ENCODE data around the gene MYO16.
"Not testable (repeated sequence)": the region's sequence is repeated elsewhere in the genome, so short reads cannot be mapped to it uniquely, and the experiment has no call there.

The MYO16 gene

DNA sequence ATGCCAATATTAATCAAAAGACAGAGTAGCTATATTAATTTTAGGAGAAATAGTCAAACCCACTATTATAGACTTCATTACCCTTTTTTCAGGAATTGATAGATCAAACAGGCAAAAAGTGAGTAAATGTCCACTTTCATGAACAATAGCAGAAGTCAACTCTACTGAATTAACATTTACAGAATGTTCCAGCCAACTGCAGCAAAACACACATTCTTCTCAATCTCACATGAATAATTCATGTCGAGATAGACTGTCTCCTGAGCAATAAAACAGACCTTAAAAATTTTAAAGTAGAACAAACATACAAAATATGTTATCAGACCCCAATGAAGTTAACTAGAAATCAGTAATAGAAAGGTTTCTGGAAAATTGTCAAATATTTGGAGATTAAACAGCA, 118.4 kb downstream of the MYO16 start:
- no peak for DNase-seq

DNA sequence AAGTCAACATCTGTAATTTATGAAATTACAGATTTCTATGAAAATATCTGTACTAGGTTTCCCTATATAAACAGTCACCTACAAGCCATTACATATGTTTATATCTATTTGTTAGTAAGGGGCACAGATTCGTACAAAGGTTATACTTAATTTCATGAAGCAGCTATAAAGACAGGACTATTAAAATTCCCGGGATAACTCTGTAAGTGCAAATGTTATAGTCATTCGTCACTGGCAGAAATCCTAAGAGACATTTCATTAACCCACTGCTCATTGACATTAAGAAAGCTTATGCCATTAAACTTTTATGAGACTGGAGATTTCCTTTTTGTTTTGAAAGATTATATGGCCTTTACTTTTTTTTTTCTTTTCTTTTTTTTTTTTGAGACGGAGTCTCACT, 122.9 kb downstream of the MYO16 start:
- no peak for DNase-seq

DNA sequence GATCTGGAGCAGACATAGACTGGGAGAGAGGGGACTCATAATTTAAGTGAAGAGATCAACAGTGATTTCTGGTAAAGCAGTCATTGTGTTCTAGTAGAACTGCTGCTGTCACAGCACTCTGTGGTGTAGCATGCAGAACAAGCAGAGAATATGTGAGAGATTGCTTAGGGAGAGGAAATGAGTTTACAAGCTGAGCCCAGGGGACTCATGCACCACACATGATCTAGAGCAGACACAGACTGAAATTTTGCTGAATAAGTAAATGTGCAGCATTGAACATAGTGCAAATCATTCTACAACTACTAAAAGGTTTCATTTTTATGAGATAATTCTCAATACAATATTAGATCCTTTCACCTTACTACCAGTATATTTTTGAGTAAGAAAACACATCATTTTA, 125.7 kb downstream of the MYO16 start:
- DNase-seq: no peak

DNA sequence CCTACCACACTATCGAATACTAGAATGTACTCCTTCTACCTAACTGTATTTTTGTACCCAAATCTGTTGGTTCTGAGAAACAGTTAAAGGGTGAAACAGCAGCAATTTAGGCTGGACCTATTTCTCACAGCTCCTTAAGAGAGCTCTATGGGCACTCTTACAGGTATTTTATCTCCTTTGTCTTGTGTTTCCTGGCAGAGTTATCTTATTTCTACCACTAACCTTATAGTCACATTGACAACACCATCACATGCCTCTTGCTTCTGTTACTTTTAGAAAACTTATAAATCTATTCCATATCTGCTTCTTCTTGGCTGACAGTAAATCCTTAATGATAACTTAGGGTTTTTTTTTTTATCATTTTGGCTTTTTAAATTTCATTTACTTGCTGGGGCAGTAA, 130.7 kb downstream of the MYO16 start:
- no peak for DNase-seq

DNA sequence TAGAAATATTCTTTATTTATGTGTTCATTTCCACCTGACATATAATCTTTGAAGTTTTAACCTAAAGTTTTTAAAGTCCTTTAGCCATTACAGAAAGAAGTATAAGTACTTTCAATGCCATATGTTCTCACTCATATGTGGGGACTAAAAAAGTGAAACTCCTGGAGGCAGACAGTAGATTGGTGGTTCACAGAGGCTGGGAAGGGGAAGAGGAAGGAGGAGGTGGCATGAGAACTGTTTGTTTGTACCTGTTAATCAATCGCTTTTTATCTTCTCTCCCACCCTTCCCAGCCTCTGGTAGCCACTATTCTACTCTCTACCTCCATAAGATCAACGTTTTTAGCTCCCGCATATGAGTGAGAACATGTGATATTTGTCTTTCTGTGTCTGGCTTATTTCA, 131.1 kb downstream of the MYO16 start:
- DNase-seq: no peak

DNA sequence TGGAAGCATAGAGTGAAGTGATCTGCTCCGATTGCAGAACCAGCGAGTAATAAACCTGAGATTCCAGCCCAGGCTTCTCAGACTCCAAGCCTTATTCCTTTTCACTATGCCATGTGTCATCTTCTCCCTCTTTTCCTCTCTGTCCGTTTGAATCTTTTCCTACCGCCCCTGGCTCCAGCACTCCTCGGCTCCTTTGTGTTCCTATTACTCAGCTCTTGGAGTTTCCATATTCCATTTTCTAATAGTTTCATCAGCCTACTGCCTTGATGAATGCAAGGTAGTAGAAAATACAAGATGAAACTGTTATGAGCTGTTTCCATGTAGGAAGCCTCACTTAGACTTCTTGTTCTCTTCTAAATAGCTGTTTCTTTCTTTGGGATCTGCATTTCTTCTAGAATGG, 138.6 kb downstream of the MYO16 start:
- DNase-seq: no peak

DNA sequence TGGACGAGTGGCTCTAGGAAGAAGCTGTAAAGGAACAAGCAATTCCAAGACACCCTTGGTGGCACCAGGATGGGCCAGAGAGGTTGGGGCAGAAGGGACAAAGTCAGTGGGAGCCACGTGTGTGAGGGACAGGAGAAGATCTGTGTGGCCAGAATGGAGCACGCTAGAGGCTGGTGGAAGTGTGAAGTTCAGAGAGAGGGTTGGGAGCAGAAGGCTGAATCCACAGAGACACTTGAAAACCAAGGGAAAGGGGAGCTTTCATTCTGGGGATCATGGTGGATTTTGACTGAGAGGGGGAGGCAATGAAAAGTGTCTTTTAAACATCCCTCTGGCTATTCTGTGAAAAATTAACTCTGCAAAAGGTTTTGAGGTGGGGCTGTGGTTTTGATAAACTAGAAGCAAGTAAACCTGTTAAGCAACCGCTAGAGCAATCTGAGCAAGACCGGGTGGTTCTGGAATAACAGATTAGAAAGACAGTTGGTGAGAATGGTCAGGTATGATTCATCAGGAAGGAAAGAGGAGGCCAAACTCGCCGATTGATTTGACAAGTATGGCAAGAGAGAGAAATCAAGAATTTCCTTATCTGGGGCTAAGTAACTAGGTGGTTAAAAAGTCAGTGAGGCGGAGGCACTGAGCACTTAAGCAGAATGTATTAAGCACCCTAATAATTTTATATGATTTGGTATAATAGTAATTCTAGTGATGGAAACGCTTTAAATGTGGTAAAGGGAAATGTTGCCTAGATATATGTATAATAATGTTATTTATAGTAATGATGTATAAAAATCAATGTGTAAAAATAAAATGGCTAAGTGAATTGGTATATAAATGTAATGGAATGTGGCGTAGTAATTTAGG, 140.0 kb downstream of the MYO16 start:
- no peak for DNase-seq

DNA sequence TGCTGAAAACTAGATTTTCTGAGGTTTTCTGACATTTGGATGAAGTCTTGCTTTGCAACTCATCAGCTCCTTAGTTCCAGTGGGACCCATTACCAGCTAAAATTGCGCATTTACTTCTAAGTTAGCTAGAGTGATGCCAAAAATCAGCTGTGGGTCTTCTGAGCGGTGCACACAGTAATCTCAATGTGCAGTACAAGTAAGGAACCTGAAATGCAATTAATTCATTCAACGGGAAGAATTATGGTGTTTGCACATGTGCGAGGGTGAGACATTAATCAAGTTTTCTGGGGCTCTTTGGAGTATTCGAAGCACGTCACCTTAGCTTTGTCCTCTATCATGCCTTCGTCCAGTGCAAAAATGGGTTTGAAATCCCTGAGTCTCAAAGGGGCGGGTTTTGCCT, 146.2 kb downstream of the MYO16 start:
- no peak for DNase-seq

DNA sequence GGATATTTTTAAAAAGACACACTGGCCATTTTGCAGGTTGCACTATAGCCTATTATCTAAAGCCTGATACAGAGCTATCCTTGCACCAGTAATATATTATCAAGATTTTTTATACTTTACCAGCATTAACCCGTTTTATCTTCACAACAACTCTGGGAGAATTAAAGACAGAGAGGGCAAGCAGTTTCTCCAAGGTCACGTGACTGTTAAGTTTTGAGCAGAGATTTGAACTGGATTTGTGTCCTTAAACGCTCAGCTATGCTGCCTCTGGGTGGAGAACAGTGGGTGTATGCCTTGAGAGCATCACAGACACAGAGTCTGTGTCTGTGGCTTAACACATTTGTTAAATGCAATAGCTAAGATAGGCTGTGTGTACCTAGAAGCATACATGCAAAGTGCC, 147.2 kb downstream of the MYO16 start:
- DNase-seq: no peak

DNA sequence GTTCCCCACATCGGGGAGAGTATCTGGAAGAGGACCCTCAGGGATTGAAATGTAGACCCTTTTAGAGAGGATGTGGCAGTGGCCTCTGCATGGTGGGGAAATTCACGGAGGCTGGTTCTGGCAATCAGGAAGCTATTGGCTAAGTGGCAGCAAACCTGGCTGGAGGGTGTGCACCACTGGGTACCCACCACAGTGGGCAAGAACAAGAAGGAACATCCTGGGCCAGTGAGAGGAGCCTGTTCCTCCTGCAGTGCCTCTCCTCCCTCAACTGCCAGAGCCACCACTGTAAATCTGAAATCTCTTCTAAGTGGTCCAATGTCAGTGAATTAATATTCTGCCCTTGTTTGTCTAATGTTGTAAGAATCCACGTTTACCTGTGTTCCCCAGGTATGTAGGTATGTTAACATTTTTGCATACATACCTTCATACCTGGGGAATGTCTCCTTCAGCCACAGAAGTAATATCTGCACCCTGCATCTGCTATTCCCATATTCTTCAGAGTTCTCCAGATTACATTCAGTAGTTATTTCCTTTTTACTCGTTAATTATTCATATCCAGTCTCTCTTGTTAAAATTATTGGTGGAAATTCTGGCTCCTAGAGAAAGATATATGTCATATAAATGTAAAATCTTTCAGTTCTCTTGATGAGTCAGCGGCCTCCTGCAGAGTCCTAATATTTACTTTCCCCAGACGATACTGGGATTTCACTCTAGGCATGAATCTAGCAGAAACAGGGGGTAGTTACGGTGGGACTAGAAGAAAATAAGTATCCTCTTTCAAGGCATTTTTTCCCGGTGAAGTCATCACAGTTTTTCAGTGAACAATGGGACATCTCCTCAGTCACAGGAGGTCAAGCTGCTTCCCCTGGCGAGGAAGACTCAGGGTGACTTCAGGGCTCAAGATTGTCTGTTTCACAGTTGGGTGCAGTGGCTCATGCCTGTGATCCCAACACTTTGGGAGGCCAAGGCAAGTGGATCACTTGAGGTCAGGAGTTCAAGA, 148.3 kb downstream of the MYO16 start:
- no peak for DNase-seq

DNA sequence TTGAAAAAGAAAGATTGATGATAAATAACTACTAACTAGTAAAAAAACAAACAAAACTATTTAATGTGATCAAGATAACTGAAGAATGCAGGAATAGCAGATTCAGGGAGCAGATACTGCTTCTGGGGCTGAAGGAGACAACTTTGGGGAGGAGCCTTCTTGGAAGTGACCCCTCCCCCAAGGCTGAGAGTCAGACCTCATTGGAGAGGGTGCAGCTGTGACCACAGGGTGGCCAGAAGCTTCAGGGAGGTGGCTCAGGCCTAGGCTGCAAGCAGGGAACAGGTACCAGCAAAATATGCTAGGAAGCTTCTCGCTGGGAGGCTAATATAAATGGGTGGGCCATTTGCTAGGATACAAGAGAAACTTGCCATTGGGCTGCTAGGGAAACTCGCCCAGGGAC, 149.9 kb downstream of the MYO16 start:
- DNase-seq: no peak

DNA sequence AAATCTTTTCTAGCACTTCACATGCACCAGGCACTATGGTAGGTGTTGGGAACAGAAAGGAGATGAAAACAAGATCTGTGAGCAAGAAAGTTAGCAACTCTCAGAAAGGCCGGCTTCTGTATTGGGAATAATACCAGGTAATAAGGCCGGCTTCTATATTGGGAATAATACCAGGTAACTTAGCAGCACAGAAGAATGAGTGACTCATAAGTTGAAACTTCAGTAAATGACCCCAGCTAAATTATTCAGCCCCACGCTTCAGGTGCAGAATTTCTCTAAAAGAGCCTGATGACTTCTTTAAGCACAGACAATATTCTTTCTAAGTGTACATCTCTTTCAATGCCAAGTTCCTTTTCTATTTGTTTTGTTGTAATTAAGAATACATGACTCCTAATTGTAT, 151.3 kb downstream of the MYO16 start:
- DNase-seq: no peak

DNA sequence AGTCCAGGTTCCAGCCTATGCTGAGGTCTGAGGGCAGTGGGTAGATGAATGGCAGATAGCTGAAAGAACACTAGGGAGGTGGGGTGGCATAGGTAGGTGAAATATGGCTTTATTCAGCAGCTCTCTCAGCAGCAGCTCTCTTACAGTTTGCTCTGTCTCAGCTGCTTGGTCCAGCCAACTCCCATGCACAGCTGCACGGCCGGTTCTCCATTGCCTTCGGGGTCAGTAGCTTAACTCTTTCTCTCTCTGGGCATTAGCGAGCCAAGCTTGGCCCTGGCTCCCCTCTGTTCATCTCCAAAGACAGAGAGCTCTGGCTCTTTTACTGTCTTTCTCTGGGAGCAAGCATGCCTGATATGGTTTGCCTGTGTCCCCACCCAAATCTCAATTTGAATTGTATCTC, 151.9 kb downstream of the MYO16 start:
- no peak for DNase-seq

DNA sequence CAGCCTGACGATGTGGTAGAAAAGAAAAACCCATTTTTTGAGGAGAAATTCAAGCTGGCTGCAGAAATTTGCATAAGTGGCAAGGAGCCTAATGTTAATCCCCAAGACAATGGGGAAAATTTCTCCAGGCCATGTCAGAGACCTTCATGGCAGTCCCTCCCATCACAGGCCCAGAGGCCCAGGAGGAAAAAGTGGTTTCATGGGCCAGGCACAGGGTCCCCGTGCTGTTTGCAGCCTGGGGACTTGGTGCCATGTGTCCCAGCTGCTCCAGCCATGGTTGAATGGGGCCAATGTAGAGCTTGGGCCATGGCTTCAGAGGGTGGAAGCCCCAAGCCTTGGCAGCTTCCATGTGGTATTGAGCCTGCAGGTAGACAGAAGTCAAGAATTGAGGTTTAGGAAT, 153.1 kb downstream of the MYO16 start:
- DNase-seq: not testable (repeated sequence)

DNA sequence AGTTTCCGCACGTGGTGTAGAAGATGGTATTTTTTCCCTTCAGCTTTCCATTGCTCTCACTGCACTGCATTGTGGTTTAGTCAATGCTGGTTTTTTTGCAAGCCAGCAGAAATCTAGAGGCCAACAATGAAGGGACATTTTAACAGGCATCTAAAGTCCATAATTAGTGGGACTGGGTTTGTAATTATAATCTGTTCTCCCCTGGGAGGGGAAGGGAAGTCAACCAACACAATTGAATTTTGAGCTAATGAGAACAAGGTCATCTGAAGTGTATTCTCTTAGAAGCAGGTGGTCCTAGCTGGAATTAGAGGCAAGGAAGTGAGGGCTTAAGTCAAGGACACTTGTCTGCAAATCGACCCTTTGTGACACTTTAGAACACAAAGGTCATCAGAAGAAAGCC, 156.4 kb downstream of the MYO16 start:
- no peak for DNase-seq

DNA sequence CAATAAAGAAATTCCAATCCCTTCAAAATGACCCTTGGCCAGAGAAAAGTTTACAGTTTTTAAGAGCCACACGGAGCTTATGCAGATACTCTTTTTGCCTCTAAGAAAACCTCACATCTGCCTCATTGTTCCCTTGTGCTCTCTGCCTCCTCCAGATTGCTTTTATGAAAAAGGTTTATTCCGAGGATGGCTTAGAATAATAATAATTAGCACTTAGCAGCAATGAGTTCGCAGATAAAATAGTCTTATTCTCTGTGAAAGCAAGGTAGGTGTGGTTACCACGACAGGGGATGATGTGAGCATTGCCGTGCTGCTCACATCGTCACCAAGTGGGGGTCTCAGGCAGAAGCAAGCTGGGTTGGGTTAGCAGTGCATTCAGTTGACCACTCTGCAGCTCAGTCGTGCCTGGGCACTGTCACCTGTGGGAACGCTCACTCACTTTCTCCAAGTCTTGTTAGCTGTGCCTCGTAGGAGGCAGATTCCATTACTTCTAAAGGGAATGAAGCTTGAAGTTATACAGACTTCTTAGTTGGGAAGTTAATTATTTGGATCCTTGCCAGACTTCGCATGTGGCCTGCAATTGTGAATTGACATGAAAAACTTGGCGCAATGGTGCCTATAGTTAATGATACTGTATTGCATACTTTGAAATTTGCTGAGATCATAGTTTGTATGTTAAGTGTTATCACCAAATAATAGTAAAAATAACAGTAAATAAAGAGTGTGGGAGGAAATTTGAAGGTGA, 157.2 kb downstream of the MYO16 start:
- DNase-seq: no peak

DNA sequence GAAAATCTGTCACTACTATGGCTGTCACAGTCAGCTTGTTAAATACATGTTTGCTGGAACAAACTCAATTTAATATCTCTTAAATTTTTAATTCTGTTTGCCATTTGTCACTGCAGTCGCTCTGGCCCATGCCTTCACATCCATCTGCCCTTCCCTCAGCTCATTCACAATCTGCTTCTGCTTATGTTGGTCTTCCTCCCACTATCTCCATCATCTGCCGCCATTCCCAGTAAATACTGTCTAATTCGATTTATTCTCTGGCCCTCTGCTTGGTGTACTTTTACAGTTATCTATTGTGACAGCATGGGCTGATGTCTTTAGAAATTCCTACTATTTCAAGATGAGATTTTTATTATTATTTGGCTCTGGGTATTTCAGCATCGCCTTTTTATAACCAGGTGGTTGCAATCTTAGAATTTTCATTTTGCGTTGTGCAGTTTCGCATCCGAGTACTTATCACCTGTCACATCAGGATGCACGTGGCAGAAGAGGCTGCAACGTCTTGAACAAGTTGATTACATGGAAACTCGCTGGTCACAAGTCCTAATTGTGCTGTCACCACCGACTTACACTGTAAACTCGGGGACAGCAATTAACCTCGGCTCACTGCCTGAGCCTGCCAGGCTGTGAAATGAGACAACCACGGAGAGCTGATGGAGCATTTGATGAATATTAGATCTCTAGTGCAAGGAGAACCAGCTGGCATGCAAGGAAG, 158.4 kb downstream of the MYO16 start:
- DNase-seq: no peak

DNA sequence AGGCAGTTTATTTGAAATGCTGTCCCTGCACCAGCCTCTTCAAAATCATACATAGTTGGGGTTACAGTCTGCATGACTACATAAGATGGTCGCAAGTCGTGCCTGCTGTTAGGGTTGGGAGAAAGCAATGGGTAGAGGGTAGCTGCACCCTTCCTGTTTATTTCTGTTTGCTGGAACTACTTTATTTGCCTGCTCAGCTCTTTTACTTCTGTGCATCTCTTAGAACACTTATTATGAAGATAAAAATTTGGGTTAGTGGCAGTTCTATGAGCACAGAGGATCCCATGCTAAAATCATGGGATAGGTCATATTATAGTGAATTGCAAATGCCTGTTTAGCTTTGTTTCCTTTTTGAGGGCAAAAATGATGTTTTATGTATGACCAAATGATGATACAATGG, 160.1 kb downstream of the MYO16 start:
- no peak for DNase-seq

DNA sequence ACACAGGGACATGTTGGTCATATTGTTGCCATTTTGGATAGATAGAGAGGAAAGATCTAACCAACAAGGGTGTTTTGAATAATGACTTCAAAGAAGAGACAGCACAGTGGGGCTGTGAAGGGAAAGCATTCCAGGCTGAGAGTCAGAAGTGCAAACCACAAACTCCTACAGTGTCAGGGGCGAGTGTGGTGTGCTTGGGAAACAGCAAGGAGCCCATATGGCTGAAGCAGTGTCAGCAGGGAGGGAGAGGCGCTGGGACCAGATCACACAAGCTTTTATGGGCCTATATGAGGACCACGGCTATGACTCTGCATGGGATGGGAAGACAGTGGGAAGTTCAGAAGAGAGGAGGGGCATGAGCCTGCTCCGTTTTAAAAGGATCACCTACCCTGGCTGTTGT, 166.4 kb downstream of the MYO16 start:
- no peak for DNase-seq

DNA sequence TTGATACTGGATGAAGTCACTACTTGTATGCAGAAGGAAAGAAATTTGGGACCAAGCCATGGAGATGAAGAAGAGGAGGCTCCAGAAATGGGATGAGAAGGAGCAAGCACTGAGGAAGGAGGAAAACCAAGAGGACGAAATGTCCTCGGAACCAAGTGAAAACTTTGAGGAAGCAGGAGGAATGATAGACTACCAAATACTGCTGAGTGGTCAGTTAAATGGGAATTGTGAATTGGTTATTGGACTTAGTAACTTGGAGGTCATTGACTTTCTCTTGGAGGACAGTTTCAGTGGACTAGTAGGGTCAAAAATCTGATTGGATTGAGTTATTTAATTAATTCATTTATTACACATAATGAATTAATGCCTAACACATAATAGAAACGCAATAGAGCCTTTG, 167.9 kb downstream of the MYO16 start:
- no peak for DNase-seq

DNA sequence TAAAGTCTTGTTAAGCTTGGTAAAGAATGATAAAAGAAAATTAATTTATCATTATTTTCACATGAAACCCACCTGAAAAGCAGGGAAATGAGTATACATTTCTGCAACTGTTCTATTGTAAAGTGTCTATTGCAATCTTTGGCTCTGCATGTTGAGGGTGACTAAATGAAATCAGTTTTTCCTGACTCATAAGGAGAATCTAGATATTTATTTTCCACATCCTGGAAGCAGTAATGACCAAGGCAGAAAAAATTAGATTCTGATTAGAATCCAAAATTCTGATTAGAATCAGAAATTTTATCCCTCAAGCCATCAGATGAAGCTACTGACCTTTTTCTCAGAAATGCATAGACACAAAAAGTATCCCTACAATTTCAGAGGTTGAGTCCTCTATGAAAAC, 178.4 kb downstream of the MYO16 start:
- DNase-seq: no peak

DNA sequence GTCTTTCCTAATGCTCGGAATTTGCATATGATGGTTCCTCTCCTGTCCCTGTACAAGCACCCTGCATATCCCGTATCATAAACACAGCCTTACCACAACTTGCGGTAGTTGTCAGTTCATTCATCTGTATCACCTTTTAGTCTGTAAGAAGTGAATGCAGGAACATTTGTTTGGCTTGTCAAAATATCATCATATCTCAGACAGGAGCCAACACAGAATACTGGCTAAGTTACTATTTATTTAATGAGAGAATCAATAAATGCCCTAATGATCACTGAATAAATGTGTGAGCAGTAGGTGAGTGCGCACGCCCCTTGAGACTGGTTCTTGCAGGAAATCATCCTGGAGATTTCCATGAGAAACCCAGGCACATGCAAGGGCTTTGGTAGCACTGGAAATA, 182.8 kb downstream of the MYO16 start:
- no peak for DNase-seq

DNA sequence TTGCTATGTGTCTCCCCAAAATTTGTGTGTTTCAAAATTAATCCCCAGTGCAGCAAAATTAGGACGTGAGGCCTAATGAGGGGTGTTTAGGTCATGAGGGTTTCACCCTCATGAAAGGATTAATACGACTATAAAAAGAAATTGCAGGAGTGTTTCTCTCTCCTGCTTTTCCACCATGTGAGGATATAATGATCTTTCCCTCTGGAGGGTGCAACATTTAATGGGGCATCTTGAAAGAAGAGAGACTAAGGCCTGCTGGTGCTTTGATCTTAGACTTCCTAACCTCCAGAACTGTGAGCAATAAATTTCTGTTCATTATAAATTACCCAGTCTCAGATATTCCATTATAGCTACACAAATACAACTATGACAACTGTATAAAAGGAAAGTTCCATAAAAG, 183.2 kb downstream of the MYO16 start:
- DNase-seq: no peak

Measured in CD4-positive, alpha-beta T cell treated with Interleukin-1 beta for 1 hour (primary cell).